ENCODE results near the gene GALNT5.

- no peak for TF ChIP-seq CTCF (IDR thresholded peaks at IDR 0.05)
- no peak for TF ChIP-seq POLR2A (IDR thresholded peaks at IDR 0.05)
Observed at GRCh38 chr2:157312866-157313486, 55.5 kb downstream of the GALNT5 start.
